NCI-H82 treated with DMSO at 0.1 percent for 48 hours (cell line): ENCODE measurements around the gene CTF1.
"Not testable (repeated sequence)": the region's sequence is repeated elsewhere in the genome, so short reads cannot be mapped to it uniquely, and the experiment has no call there.

Source experiments
- DNase-seq: peaks from one replicate; lab custom pipeline; 2025; ENCODE audit not compliant: unreplicated experiment; lab: John Stamatoyannopoulos, UW

The CTF1 gene

GRCh38 chr16:30896261-30896888 is at the start of gene CTF1:
CTF1 (plus strand) TSS chr16:30896614; CDS start chr16:30896644, 30 bp downstream.
- DNase-seq = peak; percentile 19

DNA sequence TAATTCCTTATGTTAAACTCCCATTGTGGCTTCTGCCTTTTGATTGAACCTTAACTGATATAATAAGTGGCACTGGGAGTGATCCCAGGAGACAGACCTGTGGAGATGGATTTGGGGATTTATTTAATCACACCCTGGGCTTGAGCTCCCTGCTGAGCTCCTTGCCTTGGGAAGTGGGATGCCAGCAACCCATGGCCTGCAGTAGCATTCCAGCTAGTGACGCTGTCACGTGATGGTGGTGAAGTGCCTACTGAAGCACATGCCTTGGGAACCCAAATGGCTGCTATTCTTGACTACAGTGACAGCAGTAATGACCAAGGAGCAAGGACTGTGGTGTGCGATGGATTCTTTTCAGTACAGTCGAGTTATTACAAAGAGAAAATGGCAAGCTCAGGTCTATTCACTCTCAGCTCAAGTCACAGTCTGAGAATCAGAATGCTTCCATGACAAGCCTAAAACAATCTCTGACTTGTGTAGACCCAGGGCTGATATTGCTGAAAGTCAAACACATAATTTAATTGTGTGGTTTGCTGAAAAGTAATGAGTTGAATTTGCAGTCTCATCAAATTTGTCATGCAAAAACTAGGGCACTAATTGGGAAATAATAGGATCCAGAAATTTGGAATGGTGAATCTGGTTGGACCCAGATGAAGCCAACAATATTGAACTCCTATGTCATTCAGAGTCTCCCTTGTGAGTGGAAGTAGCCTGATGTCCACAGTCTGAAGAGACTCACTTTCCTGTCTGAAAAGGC is 49.6 kb upstream of the CTF1 start:
- peak; percentile 18 for DNase-seq

- no peak for DNase-seq
Measured at GRCh38 chr16:30850246-30850645, 46.2 kb upstream of the CTF1 start.

GRCh38 chr16:30853758-30854157 is 42.7 kb upstream of the CTF1 start:
- DNase-seq = no peak

GRCh38 chr16:30858111-30858495 is 38.3 kb upstream of the CTF1 start:
- no peak for DNase-seq

GRCh38 chr16:30858829-30859423 is 37.5 kb upstream of the CTF1 start:
- no peak for DNase-seq

- peak; percentile 60 for DNase-seq
Measured at GRCh38 chr16:30860729-30861128, 35.7 kb upstream of the CTF1 start.

- not testable (repeated sequence) for DNase-seq
Measured at GRCh38 chr16:30863178-30863577, 33.2 kb upstream of the CTF1 start.

GRCh38 chr16:30866031-30866430 is 30.4 kb upstream of the CTF1 start:
- DNase-seq = no peak

DNA sequence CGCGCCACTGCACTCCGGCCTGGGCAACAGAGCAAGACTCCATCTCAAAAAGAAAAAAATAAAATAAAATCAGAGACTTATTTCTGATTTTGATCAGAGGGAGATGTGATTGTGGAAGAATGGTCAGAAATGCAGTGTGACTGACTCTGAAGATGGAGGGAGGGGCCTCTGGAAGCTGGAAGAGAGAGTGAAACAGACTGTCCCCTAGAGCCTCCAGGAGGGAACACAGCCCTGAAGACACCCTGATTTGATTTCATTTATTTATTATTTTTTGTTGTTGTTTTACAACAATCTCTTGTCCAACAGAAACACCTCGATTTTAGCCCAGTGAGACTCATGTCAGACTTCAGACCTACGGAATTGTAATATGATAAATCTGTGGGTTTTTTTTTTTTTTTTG is 28.7 kb upstream of the CTF1 start:
- no peak for DNase-seq

- DNase-seq = no peak
Measured at GRCh38 chr16:30870904-30871303, 25.5 kb upstream of the CTF1 start.

DNA sequence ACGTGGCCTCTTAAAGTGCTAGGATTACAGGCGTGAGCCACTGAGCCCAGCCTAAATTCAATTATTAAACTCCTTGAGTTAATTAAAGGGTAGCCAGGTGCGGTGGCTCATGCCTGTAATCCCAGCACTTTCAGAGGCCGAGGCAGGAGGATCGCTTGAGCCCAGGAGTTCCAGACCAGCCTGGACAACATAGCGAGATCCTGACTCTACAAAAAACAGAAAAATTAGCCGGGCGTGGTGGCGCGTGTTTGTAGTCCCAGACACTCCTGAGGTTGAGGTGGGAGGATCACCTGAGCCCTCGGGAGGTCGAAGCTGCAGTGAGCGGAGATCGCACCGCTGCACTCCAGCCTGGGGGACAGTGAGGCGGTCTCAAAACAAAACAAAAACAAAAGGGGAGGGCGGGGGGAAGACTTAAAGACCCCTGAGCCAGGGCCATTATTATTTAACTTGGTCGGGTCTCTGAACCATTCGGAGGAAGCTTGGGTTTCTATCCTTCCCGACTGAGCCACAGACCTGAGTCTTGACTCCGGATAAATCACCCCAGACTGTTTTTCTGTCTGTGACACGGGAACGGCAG is 22.1 kb upstream of the CTF1 start:
- peak; percentile 60 for DNase-seq

- DNase-seq = peak; percentile 61
Measured at GRCh38 chr16:30874821-30875717, 21.3 kb upstream of the CTF1 start.

DNA sequence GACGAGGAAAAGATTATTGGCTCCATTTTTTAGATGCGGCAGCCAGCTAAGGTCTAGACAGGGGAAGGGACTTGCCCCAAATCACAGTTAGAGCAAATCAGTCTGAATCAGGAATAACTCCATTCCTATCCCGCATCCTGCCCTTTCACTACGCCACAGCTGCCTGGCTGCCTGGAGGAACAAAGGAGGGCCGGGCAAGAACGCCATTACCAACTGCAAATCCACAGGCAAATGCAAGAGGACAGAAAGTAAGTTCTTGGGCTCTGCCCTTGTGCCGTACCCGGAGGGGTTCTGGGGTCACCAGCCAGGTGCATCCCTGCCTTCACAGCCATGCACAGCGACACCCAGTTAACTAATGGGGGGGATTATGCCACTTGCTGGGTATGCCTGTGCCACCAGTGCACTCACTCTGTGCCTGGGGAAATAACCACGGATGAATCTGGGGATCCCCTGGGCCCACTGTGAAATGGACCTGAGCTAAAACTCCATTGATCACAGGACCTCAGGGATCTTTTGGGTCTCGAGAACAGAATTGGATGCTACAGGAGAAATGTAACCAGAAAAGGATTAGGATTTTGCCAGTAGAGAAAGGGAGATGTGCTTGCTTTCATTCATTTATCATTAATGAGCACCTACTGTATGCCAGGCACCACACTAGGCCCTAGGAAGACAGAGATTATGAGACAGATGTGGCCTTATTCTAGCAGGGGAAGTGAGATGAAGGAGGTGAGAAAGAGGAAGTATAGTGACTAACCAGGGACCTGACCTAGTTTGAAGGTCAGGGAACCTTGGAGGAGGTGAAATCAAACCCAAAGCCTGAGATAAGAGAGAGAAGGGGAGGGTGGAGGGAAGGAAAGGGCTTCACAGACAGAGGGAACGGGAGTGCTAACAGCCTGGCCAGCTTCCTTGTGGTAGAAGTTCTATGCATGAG is 20.3 kb upstream of the CTF1 start:
- DNase-seq = no peak

- no peak for DNase-seq
Measured at GRCh38 chr16:30876867-30877266, 19.5 kb upstream of the CTF1 start.

DNA sequence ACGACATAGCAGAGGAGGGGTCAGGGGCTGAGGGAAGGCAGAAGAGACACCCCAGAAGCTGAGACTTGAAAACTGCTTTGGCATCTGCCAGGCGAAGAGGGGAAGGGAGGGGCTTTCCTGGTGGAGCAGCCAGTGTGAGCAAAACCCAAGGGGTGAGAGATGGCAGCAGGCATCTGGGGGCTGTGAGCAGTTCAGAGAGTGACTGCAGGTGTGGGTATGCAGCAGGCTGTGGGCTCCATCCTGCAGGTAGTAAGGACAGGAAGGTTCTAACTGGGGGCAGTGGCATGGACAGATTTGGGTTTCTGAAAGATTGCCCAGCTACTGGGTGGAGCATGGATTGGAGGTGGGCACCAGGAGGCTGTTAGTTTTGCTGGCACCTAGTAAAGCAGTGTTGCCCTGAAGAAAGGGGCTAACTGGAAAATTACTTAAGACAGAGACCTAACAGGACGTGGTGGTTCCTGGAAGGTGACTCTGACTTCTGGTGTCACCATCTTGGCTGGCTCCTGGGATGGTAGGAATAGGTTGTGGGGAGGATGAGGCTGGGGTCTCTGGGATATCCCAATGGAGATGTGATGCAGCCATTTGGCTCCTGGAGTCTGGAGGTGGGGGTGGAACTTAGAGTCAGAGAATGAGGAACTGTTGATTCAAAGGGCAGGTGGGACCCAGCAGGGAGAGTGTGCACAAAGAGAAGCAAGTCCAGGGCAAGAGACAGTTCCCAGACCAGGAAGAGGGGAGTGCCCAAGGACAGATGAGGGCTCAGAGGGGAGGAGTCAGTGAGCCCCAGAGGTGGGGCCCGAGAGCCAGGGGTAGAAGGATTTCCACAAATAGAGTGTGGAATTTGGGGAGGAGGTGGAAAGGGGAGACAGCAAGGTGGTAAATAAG is 13.7 kb upstream of the CTF1 start:
- no peak for DNase-seq

DNA sequence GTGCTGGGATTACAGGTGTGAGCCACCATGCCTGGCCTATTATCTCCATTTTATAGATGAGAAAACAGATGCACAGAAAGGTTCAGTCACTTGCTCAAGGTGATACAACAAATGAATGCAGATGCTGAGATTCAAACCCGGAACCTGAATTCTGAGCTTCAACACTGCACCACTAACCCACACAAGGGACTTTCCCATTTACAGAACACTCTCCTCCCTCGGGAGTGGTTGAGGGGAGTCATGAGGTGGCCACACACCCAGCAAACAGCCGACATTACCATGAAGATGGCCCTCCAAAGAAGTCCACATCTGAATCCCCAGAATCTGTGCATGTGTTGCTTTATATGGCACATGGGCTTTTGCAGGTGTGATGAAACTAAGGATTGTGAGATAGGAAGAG is 11.7 kb upstream of the CTF1 start:
- no peak for DNase-seq

GRCh38 chr16:30885196-30885595 is 11.2 kb upstream of the CTF1 start:
- no peak for DNase-seq

DNA sequence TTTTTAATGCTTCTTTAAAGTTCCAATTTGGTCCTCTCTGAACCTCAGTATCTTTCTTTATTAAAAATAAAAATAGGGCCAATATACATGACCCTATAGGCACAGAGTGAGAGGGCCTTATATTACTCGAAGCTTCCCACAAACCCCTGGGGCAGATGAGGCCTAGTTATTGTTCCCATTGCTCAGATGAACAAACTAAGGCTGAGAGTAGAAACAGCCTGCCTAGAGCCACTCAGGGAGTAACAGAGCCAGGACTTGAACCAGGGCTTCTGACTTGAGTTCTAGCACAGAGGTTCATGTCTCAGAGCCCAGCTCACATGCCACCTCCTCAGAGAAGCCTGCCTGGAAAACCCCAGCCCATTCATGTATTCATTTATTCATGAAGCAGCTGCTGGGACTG is 10.3 kb upstream of the CTF1 start:
- no peak for DNase-seq
